Neural progenitor cell (in vitro differentiated cells): ENCODE data around the gene METTL9.
"Not testable (repeated sequence)": the region's sequence is repeated elsewhere in the genome, so short reads cannot be mapped to it uniquely, and the experiment has no call there.

Experiments
- CTCF ChIP-seq: fragments of 200-600 bp; sonication (generic); IDR thresholded peaks from 2 replicates; pipeline ENCODE4 v1.5.1; 2017; ENCODE audit warnings: antibody characterized with exemption, mild to moderate bottlenecking
- EZH2 ChIP-seq: fragments of 200-600 bp; sonication (generic); IDR thresholded peaks from 2 replicates; pipeline ENCODE4 v1.6.1; 2017; ENCODE audit warnings: antibody characterized with exemption, mild to moderate bottlenecking, moderate library complexity
- EZH2phosphoT487 ChIP-seq: fragments of 200-600 bp; sonication (generic); IDR thresholded peaks from 2 replicates; pipeline ENCODE4 v1.6.1; 2017; ENCODE audit warnings: antibody characterized with exemption

GRCh38 chr16:21549975-21550374, 49.4 kb upstream of the METTL9 start:
- not testable (repeated sequence) for TF ChIP-seq EZH2, CTCF, EZH2phosphoT487
